HEK293 (cell line): ENCODE results near the gene WTAP.
A peak's percentile ranks its signal among the peaks of the same experiment; 100 is the strongest.

Experiments
- CTCF ChIP-seq: fragments of 450-650 bp; formaldehyde crosslinking; IDR thresholded peaks from 2 replicates; pipeline ENCODE4 v1.5.1; 2016; ENCODE audit warnings: missing biosample characterization, missing genetic modification characterization
- ZBTB1 ChIP-seq: fragments of 450-650 bp; formaldehyde crosslinking; IDR thresholded peaks from 2 replicates; pipeline ENCODE4 v1.5.1; 2016; ENCODE audit warnings: missing biosample characterization, missing genetic modification characterization
- ZBTB10 ChIP-seq: fragments of 450-650 bp; formaldehyde crosslinking; IDR thresholded peaks from 2 replicates; pipeline ENCODE4 v1.5.1; 2016; ENCODE audit warnings: missing biosample characterization, missing genetic modification characterization
- ZBTB11 ChIP-seq: fragments of 450-650 bp; formaldehyde crosslinking; conservative IDR thresholded peaks from 2 replicates; pipeline ENCODE4 v1.5.1; 2016; ENCODE audit warnings: low read depth, missing biosample characterization, missing genetic modification characterization
- ZBTB17 ChIP-seq: fragments of 450-650 bp; formaldehyde crosslinking; IDR thresholded peaks from 2 replicates; pipeline ENCODE4 v1.5.1; 2016; ENCODE audit warnings: missing biosample characterization, missing genetic modification characterization
- ZBTB20 ChIP-seq: fragments of 450-650 bp; formaldehyde crosslinking; IDR thresholded peaks from 2 replicates; pipeline ENCODE4 v1.5.1; 2016; ENCODE audit warnings: missing biosample characterization, missing genetic modification characterization
- ZBTB26 ChIP-seq: fragments of 450-650 bp; formaldehyde crosslinking; optimal IDR thresholded peaks from 2 replicates; pipeline ENCODE3; 2016; ENCODE audit warnings: missing biosample characterization, mild to moderate bottlenecking, missing genetic modification characterization
- ZEB2 ChIP-seq: fragments of 450-650 bp; formaldehyde crosslinking; IDR thresholded peaks from 2 replicates; pipeline ENCODE4 v1.5.1; 2016; ENCODE audit warnings: missing biosample characterization, missing genetic modification characterization
- ZFHX2 ChIP-seq: fragments of 450-650 bp; formaldehyde crosslinking; conservative IDR thresholded peaks from 2 replicates; pipeline ENCODE4 v1.5.1; 2016; ENCODE audit warnings: missing biosample characterization, missing genetic modification characterization
- ZFP37 ChIP-seq: fragments of 450-650 bp; formaldehyde crosslinking; IDR thresholded peaks from 2 replicates; pipeline ENCODE4 v1.5.1; 2016; ENCODE audit warnings: missing biosample characterization, missing genetic modification characterization
- ZNF112 ChIP-seq: fragments of 450-650 bp; formaldehyde crosslinking; IDR thresholded peaks from 2 replicates; pipeline ENCODE4 v1.5.0; 2017; ENCODE audit warnings: missing biosample characterization, missing genetic modification characterization
- ZNF146 ChIP-seq: fragments of 450-650 bp; formaldehyde crosslinking; IDR thresholded peaks from 2 replicates; pipeline ENCODE4 v1.5.1; 2016; ENCODE audit warnings: missing biosample characterization, missing genetic modification characterization
- ZNF148 ChIP-seq: fragments of 450-650 bp; formaldehyde crosslinking; IDR thresholded peaks from 2 replicates; pipeline ENCODE4 v1.5.0; 2017; ENCODE audit warnings: missing biosample characterization, missing genetic modification characterization, borderline replicate concordance
- ZNF157 ChIP-seq: fragments of 450-650 bp; formaldehyde crosslinking; IDR thresholded peaks from 2 replicates; pipeline ENCODE4 v1.5.1; 2016; ENCODE audit warnings: missing biosample characterization, missing genetic modification characterization
- ZNF2 ChIP-seq: fragments of 450-650 bp; formaldehyde crosslinking; IDR thresholded peaks from 2 replicates; pipeline ENCODE4 v1.5.1; 2016; ENCODE audit warnings: missing biosample characterization, missing genetic modification characterization
- ZNF214 ChIP-seq: fragments of 450-650 bp; formaldehyde crosslinking; IDR thresholded peaks from 2 replicates; pipeline ENCODE4 v1.5.1; 2017; ENCODE audit warnings: missing biosample characterization, mild to moderate bottlenecking, missing genetic modification characterization, borderline replicate concordance
- ZNF223 ChIP-seq: fragments of 450-650 bp; formaldehyde crosslinking; IDR thresholded peaks from 2 replicates; pipeline ENCODE4 v1.5.1; 2016; ENCODE audit warnings: missing biosample characterization, missing genetic modification characterization
- ZNF26 ChIP-seq: fragments of 450-650 bp; formaldehyde crosslinking; IDR thresholded peaks from 2 replicates; pipeline ENCODE4 v1.5.1; 2016; ENCODE audit warnings: missing biosample characterization, missing genetic modification characterization
- ZNF394 ChIP-seq: fragments of 450-650 bp; formaldehyde crosslinking; IDR thresholded peaks from 2 replicates; pipeline ENCODE4 v1.5.1; 2016; ENCODE audit warnings: missing biosample characterization, missing genetic modification characterization, mild to moderate bottlenecking, moderate library complexity, borderline replicate concordance
- ZNF48 ChIP-seq: fragments of 450-650 bp; formaldehyde crosslinking; IDR thresholded peaks from 2 replicates; pipeline ENCODE4 v1.5.1; 2016; ENCODE audit warnings: missing biosample characterization, missing genetic modification characterization
- ZNF544 ChIP-seq: fragments of 450-650 bp; formaldehyde crosslinking; IDR thresholded peaks from 2 replicates; pipeline ENCODE4 v1.5.0; 2017; ENCODE audit warnings: missing biosample characterization, missing genetic modification characterization
- ZNF555 ChIP-seq: fragments of 450-650 bp; formaldehyde crosslinking; conservative IDR thresholded peaks from 2 replicates; pipeline ENCODE4 v1.5.1; 2017; ENCODE audit warnings: missing biosample characterization, mild to moderate bottlenecking, missing genetic modification characterization, inconsistent platforms
- ZNF621 ChIP-seq: fragments of 450-650 bp; formaldehyde crosslinking; IDR thresholded peaks from 2 replicates; pipeline ENCODE4 v1.5.1; 2017; ENCODE audit warnings: missing biosample characterization, missing genetic modification characterization
- ZNF654 ChIP-seq: fragments of 450-650 bp; formaldehyde crosslinking; IDR thresholded peaks from 2 replicates; pipeline ENCODE4 v1.5.1; 2016; ENCODE audit warnings: low read depth, missing biosample characterization, missing genetic modification characterization
- ZNF768 ChIP-seq: fragments of 450-650 bp; formaldehyde crosslinking; IDR thresholded peaks from 2 replicates; pipeline ENCODE4 v1.5.1; 2018; ENCODE audit warnings: missing biosample characterization, mild to moderate bottlenecking, missing genetic modification characterization

The WTAP gene

GRCh38 chr6:159761873-159762680, 34.8 kb downstream of the WTAP start, which contains the start of gene ACAT2 (continued):
- TF ChIP-seq ZNF148 (tag by site-specific recombination) (no peak), ZNF48 (tag by site-specific recombination) (no peak), ZBTB10 (no peak), ZNF394 (tag by site-specific recombination) (peak; percentile 79; the same call in 1 of the 2 replicates), ZNF544 (tag by site-specific recombination) (no peak), ZNF555 (no peak), ZNF621 (tag by site-specific recombination) (no peak), ZNF146 (no peak), ZNF214 (tag by site-specific recombination) (no peak), ZNF654 (tag by site-specific recombination) (no peak), ZBTB1 (tag by site-specific recombination) (no peak), CTCF (tag by site-specific recombination) (peak; percentile 46; the same call in 1 of the 2 replicates), ZNF223 (tag by site-specific recombination) (no peak), ZFHX2 (tag by site-specific recombination) (peak; percentile 41; the same call in 1 of the 2 replicates), ZNF157 (tag by site-specific recombination) (no peak), ZNF112 (tag by site-specific recombination) (no peak), ZBTB17 (tag by site-specific recombination) (peak; percentile 97), ZBTB26 (tag by site-specific recombination) (peak; percentile 85), ZNF768 (tag by site-specific recombination) (no peak), ZEB2 (tag by site-specific recombination) (peak; percentile 91), ZFP37 (tag by site-specific recombination) (peak; percentile 77), ZNF26 (tag by site-specific recombination) (no peak), ZBTB11 (tag by site-specific recombination) (no peak), ZBTB20 (peak; percentile 77; the same call in 1 of the 2 replicates), ZNF2 (tag by site-specific recombination) (peak; percentile 91)
